ENCODE results near the gene MOSPD3. TPM values are rescaled to one million over a fixed set of nuclear protein-coding genes. Genes with fewer than 3 reads are reported as not detected.

MOSPD3 gene
- total and polyA plus RNA-seq, 2 experiments from 2014 or later = 8.8 to 44.4 TPM

DNA sequence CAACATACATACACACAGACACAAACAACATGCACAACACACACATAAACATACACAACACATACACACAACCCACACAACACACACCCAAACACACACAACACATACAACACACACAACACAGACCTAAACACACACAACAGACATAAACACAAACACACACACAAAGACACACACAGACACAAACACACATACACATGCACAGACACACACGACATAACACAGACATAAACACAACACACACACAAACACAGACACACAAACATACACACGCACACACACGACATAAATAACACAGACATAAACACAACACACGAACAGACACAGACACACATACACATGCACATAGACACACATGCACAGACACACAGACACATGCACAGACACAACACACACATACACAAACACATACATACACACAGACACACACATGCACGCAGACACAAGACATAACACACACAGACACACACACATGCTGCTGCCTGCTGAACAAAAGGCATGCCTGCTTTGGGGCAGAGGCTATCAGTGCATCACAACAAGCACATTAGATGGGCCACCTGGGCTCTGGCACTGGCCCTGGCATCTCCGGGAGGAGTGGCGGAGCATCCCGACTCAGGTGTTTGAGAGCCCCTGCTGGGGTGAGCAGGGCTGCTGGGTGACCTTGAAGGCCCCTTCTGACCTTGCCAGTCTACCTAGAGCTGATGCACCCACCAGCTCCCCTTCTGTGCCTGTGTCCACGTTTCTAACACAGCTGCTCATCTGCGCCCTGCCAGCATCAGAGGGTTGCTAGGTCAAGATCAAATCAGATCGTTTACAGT lies 31.7 kb upstream of the MOSPD3 start:
- no peak for DNase-seq (ENCODE audit: low spot score)
- no peaks in the 10 kb centered on the region for H3K36me3 ChIP-seq (replicated peaks; ENCODE audit: insufficient read depth, low read depth)

DNA sequence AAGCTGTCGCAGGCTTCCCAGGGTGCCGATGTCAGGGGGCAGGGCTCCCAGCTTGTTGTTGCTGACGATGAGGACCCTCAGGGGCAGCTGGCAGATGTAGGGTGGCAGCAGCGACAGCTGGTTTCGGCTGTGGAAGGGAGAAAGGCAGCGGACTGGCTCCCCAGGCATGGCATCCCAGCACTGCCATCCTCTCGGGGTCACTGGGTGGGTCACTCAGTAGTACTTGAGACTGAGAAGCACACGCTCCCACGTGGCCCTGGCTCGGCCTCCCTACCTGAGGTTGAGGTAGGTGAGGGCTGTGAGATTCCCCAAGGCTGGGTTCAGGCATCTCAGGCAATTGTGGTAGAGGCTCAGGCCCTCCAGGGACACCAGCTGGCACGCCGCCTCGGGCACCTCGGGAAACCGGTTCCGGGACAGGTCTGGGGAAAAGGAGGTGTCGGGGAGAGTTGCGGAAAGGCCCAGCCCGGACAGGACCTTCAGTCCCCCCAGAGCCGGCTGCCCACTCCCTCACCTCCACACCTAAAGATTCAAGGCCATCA lies 30.2 kb upstream of the MOSPD3 start:
- H3K4me2 ChIP-seq = no peak overlapping the region
- H3K27me3 ChIP-seq = no peaks in the 10 kb centered on the region
- TF ChIP-seq, protein P1, sequence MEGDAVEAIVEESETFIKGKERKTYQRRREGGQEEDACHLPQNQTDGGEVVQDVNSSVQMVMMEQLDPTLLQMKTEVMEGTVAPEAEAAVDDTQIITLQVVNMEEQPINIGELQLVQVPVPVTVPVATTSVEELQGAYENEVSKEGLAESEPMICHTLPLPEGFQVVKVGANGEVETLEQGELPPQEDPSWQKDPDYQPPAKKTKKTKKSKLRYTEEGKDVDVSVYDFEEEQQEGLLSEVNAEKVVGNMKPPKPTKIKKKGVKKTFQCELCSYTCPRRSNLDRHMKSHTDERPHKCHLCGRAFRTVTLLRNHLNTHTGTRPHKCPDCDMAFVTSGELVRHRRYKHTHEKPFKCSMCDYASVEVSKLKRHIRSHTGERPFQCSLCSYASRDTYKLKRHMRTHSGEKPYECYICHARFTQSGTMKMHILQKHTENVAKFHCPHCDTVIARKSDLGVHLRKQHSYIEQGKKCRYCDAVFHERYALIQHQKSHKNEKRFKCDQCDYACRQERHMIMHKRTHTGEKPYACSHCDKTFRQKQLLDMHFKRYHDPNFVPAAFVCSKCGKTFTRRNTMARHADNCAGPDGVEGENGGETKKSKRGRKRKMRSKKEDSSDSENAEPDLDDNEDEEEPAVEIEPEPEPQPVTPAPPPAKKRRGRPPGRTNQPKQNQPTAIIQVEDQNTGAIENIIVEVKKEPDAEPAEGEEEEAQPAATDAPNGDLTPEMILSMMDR (IDR thresholded peaks at IDR 0.05; ENCODE audit: poor library complexity) = no peak
- TF ChIP-seq EZH2phosphoT487 (IDR thresholded peaks at IDR 0.05; ENCODE audit: low read depth, severe bottlenecking, unreplicated experiment) = no peak
- TF ChIP-seq EZH2 (IDR thresholded peaks at IDR 0.05; ENCODE audit: borderline replicate concordance) = no peak
- DNase-seq (ENCODE audit: low spot score) = no peak
- WGBS (ENCODE audit: low lambda C conversion rate, missing lambda C conversion rate) = 93% methylated on average over 20 of the region's 20 CpGs
- no peak overlapping the region for H3K4me3 ChIP-seq
- no peak overlapping the region for H2AFZ ChIP-seq
- H3K27ac ChIP-seq = peak overlapping the region; percentile 92
- H3K9me2 ChIP-seq (replicated peaks; ENCODE audit: insufficient read depth) = no peaks in the 10 kb centered on the region
- H3K36me3 ChIP-seq (replicated peaks; ENCODE audit: insufficient read depth, low read depth) = no peaks in the 10 kb centered on the region
- no peaks in the 10 kb centered on the region for H3K9me3 ChIP-seq (ENCODE audit: low read depth)
- H4K20me1 ChIP-seq (ENCODE audit: insufficient read depth, poor library complexity, severe bottlenecking) = peaks cover 17% of the 10 kb centered on the region
- peaks cover 24% of the 10 kb centered on the region for H3K4me1 ChIP-seq (ENCODE audit: insufficient read depth)
- peaks cover 35% of the 10 kb centered on the region for H3K79me2 ChIP-seq

More for the DNA sequence above, 31.7 kb upstream of the MOSPD3 start:
- H2AFZ ChIP-seq = no peak overlapping the region
- WGBS (ENCODE audit: low lambda C conversion rate, missing lambda C conversion rate) = 96% methylated on average over 11 of the region's 11 CpGs
- TF ChIP-seq EZH2phosphoT487 (IDR thresholded peaks at IDR 0.05; ENCODE audit: low read depth, severe bottlenecking, unreplicated experiment) (no peak), EZH2 (IDR thresholded peaks at IDR 0.05; ENCODE audit: borderline replicate concordance) (no peak)
- TF ChIP-seq, protein P1 (IDR thresholded peaks at IDR 0.05; ENCODE audit: poor library complexity) = no peak
- peaks cover 35% of the 10 kb centered on the region for H3K79me2 ChIP-seq
- H3K4me2 ChIP-seq = no peak overlapping the region
- H3K4me3 ChIP-seq = no peak overlapping the region
- H3K27me3 ChIP-seq = no peaks in the 10 kb centered on the region
- no peak overlapping the region for H3K27ac ChIP-seq
- H3K9me2 ChIP-seq (replicated peaks; ENCODE audit: insufficient read depth) = no peaks in the 10 kb centered on the region
- peaks cover 24% of the 10 kb centered on the region for H3K4me1 ChIP-seq (ENCODE audit: insufficient read depth)
- no peaks in the 10 kb centered on the region for H3K9me3 ChIP-seq (ENCODE audit: low read depth)
- H4K20me1 ChIP-seq (ENCODE audit: insufficient read depth, poor library complexity, severe bottlenecking) = peaks cover 17% of the 10 kb centered on the region

DNA sequence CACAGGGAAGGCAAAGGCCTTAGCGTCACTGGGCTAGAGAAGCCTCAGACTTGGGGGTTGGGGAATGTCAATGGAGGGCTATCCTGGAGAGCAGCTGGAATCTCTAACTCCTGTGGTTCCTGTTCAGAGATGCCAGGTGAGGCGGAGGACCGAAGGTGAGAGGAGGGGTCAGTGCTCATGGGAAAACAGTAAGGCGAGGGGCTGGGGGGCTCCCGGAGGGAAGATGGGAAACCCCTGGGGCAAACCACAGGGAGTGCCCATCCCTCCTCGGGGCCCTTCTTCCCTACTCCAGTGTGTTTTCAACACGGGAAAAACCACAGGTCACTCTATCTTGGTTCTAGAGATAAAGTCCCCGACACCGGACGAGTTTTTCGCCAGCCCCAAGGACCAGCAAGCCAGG lies 29.7 kb upstream of the MOSPD3 start:
- peak overlapping the region; percentile 92 for H3K27ac ChIP-seq
- H3K9me2 ChIP-seq (replicated peaks; ENCODE audit: insufficient read depth) = no peaks in the 10 kb centered on the region
- TF ChIP-seq EZH2phosphoT487 (IDR thresholded peaks at IDR 0.05; ENCODE audit: low read depth, severe bottlenecking, unreplicated experiment) (no peak), EZH2 (IDR thresholded peaks at IDR 0.05; ENCODE audit: borderline replicate concordance) (no peak)
- TF ChIP-seq, protein P1 (IDR thresholded peaks at IDR 0.05; ENCODE audit: poor library complexity) = no peak
- peaks cover 35% of the 10 kb centered on the region for H3K79me2 ChIP-seq
- H3K9me3 ChIP-seq (ENCODE audit: low read depth) = no peaks in the 10 kb centered on the region
- no peaks in the 10 kb centered on the region for H3K36me3 ChIP-seq (replicated peaks; ENCODE audit: insufficient read depth, low read depth)
- H2AFZ ChIP-seq = no peak overlapping the region
- peaks cover 24% of the 10 kb centered on the region for H3K4me1 ChIP-seq (ENCODE audit: insufficient read depth)
- 80% methylated on average over 11 of the region's 11 CpGs for WGBS (ENCODE audit: low lambda C conversion rate, missing lambda C conversion rate)
- H4K20me1 ChIP-seq (ENCODE audit: insufficient read depth, poor library complexity, severe bottlenecking) = peaks cover 17% of the 10 kb centered on the region
- H3K4me2 ChIP-seq = peak overlapping the region; percentile 89
- no peak overlapping the region for H3K4me3 ChIP-seq
- no peak for DNase-seq (ENCODE audit: low spot score)
- H3K27me3 ChIP-seq = no peaks in the 10 kb centered on the region
